Adipocyte (in vitro differentiated cells): ENCODE data around the gene SORBS1.
"Not testable (repeated sequence)": the region's sequence is repeated elsewhere in the genome, so short reads cannot be mapped to it uniquely, and the experiment has no call there.

ENCODE experiments used
- DNase-seq: peaks from one replicate; pipeline ENCODE4 v3.0.0-alpha.2; 2015; ENCODE audit warnings: low read depth
- H3K27me3 ChIP-seq: replicated peaks from 2 replicates; pipeline ENCODE4 v1.7.0; 2013; ENCODE audit warnings: mild to moderate bottlenecking, low read length, moderate library complexity; ENCODE audit not compliant: control insufficient read depth, insufficient read depth
- H3K36me3 ChIP-seq: 2 replicates; pipeline ENCODE4 v1.7.0; 2013; ENCODE audit warnings: low read length, mild to moderate bottlenecking, moderate library complexity; ENCODE audit not compliant: control insufficient read depth, insufficient read depth, severe bottlenecking
- H3K4me1 ChIP-seq: 2 replicates; pipeline ENCODE4 v1.7.0; 2013; ENCODE audit warnings: mild to moderate bottlenecking, low read length, moderate library complexity; ENCODE audit not compliant: control insufficient read depth, insufficient read depth
- H3K4me3 ChIP-seq: 2 replicates; pipeline ENCODE4 v1.7.0; 2013; ENCODE audit warnings: mild to moderate bottlenecking, low read length, moderate library complexity
- H3K9ac ChIP-seq: 2 replicates; pipeline ENCODE4 v1.7.0; 2013; ENCODE audit warnings: mild to moderate bottlenecking, low read length, moderate library complexity
- H3K9me3 ChIP-seq: 2 replicates; pipeline ENCODE4 v1.7.0; 2013; ENCODE audit warnings: mild to moderate bottlenecking, low read length, moderate library complexity; ENCODE audit not compliant: control insufficient read depth

SORBS1 gene

GRCh38 chr10:95478935-95479334 is 82.2 kb downstream of the SORBS1 start:
- no peak for DNase-seq
- Histone ChIP-seq H3K27me3 (no peaks in the 10 kb centered on the region), H3K9ac (peak overlapping the region; percentile 73), H3K9me3 (no peaks in the 10 kb centered on the region), H3K4me3 (peak overlapping the region; percentile 63), H3K36me3 (no peaks in the 10 kb centered on the region), H3K4me1 (peaks cover 52% of the 10 kb centered on the region)

GRCh38 chr10:95478185-95478584 is 83.0 kb downstream of the SORBS1 start:
- H3K4me3 ChIP-seq = no peak overlapping the region
- peaks cover 58% of the 10 kb centered on the region for H3K4me1 ChIP-seq
- H3K9ac ChIP-seq = no peak overlapping the region
- H3K36me3 ChIP-seq = no peaks in the 10 kb centered on the region
- H3K27me3 ChIP-seq = no peaks in the 10 kb centered on the region
- no peaks in the 10 kb centered on the region for H3K9me3 ChIP-seq
- DNase-seq = no peak

GRCh38 chr10:95477175-95477520 is 84.0 kb downstream of the SORBS1 start:
- DNase-seq = no peak
- no peaks in the 10 kb centered on the region for H3K9me3 ChIP-seq
- no peaks in the 10 kb centered on the region for H3K36me3 ChIP-seq
- no peak overlapping the region for H3K4me3 ChIP-seq
- peaks cover 61% of the 10 kb centered on the region for H3K4me1 ChIP-seq
- no peaks in the 10 kb centered on the region for H3K27me3 ChIP-seq
- H3K9ac ChIP-seq = peak overlapping the region; percentile 33

- no peaks in the 10 kb centered on the region for H3K9me3 ChIP-seq
- peak overlapping the region; percentile 33 for H3K9ac ChIP-seq
- no peak overlapping the region for H3K4me3 ChIP-seq
- H3K4me1 ChIP-seq = peaks cover 61% of the 10 kb centered on the region
- no peaks in the 10 kb centered on the region for H3K27me3 ChIP-seq
- no peaks in the 10 kb centered on the region for H3K36me3 ChIP-seq
- DNase-seq = no peak
Measured at GRCh38 chr10:95476469-95477174, 84.5 kb downstream of the SORBS1 start.

- Histone ChIP-seq H3K9ac (no peak overlapping the region), H3K4me3 (no peak overlapping the region), H3K27me3 (no peaks in the 10 kb centered on the region), H3K36me3 (no peaks in the 10 kb centered on the region), H3K4me1 (peaks cover 61% of the 10 kb centered on the region), H3K9me3 (no peaks in the 10 kb centered on the region)
- no peak for DNase-seq
Measured at GRCh38 chr10:95475827-95476468, 85.2 kb downstream of the SORBS1 start.

GRCh38 chr10:95475003-95475383 is 86.2 kb downstream of the SORBS1 start:
- Histone ChIP-seq H3K9ac (peak overlapping the region; percentile 70), H3K9me3 (no peaks in the 10 kb centered on the region), H3K4me3 (peak overlapping the region; percentile 65), H3K4me1 (peaks cover 52% of the 10 kb centered on the region), H3K36me3 (no peaks in the 10 kb centered on the region), H3K27me3 (no peaks in the 10 kb centered on the region)
- no peak for DNase-seq

- Histone ChIP-seq H3K36me3 (no peaks in the 10 kb centered on the region), H3K9me3 (no peaks in the 10 kb centered on the region), H3K4me1 (peaks cover 52% of the 10 kb centered on the region), H3K27me3 (no peaks in the 10 kb centered on the region), H3K4me3 (peak overlapping the region; percentile 65), H3K9ac (peak overlapping the region; percentile 80)
- peak; percentile 79 for DNase-seq
Measured at GRCh38 chr10:95474228-95475002, 86.8 kb downstream of the SORBS1 start.

- DNase-seq = no peak
- Histone ChIP-seq H3K9me3 (no peaks in the 10 kb centered on the region), H3K27me3 (no peaks in the 10 kb centered on the region), H3K4me3 (no peak overlapping the region), H3K4me1 (peaks cover 46% of the 10 kb centered on the region), H3K36me3 (no peaks in the 10 kb centered on the region), H3K9ac (no peak overlapping the region)
Measured at GRCh38 chr10:95472304-95473088, 88.7 kb downstream of the SORBS1 start.

GRCh38 chr10:95469676-95470075 is 91.5 kb downstream of the SORBS1 start:
- H3K4me1 ChIP-seq = peaks cover 42% of the 10 kb centered on the region
- no peak overlapping the region for H3K4me3 ChIP-seq
- no peaks in the 10 kb centered on the region for H3K9me3 ChIP-seq
- DNase-seq = no peak
- peak overlapping the region; percentile 32 for H3K9ac ChIP-seq
- no peaks in the 10 kb centered on the region for H3K36me3 ChIP-seq
- no peaks in the 10 kb centered on the region for H3K27me3 ChIP-seq

GRCh38 chr10:95469251-95469650 is 91.9 kb downstream of the SORBS1 start:
- Histone ChIP-seq H3K4me1 (peaks cover 38% of the 10 kb centered on the region), H3K36me3 (no peaks in the 10 kb centered on the region), H3K27me3 (no peaks in the 10 kb centered on the region)

GRCh38 chr10:95467642-95468041 is 93.5 kb downstream of the SORBS1 start:
- not testable (repeated sequence) for H3K27me3 ChIP-seq, H3K4me3 ChIP-seq, H3K36me3 ChIP-seq, H3K9me3 ChIP-seq, DNase-seq
- Histone ChIP-seq H3K4me1 (peaks cover 26% of the 10 kb centered on the region), H3K9ac (peak overlapping the region; percentile 43)

More at GRCh38 chr10:95469251-95469650, 91.9 kb downstream of the SORBS1 start:
- no peak for DNase-seq
- Histone ChIP-seq H3K9me3 (no peaks in the 10 kb centered on the region), H3K9ac (no peak overlapping the region), H3K4me3 (no peak overlapping the region)
